ENCODE measurements around the gene TRANK1.

Gene TRANK1

DNA sequence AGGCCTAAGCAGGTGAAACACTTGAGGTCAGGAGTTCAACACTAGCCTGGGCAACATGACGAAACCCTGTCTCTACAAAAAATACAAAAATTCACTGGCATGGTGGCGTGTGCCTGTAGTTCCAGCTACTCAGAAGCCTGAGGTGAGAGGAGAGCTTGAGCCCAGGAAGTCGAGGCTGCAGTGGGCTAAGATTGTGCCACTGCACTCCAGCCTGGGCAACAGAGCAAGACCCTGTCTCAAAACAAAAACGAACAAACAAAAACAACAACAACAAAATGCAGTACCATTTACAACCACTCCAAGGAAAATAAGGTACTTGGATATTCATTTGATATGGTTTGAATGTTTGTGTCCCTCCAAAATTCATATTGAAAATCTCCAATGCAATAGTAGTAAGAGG, 15.6 kb upstream of the TRANK1 start:
- Histone ChIP-seq H3K27me3 (ENCODE audit: insufficient read depth, poor library complexity, severe bottlenecking) (no peaks in the 10 kb centered on the region), H3K27ac (replicated peaks) (no peak overlapping the region), H3K4me3 (replicated peaks; ENCODE audit: insufficient read depth, low read length) (no peak overlapping the region)
- no peak for DNase-seq (ENCODE audit: low read depth in 1 of 2, low spot score in 1 of 2)
- no peak for TF ChIP-seq CTCF (IDR thresholded peaks at IDR 0.05; ENCODE audit: insufficient read depth, low read length)
- TF ChIP-seq SPI1 (IDR thresholded peaks at IDR 0.05; ENCODE audit: borderline replicate concordance, low read depth) = no peak
- TF ChIP-seq POLR2AphosphoS5 (IDR thresholded peaks at IDR 0.05; ENCODE audit: low read depth) = no peak
- TF ChIP-seq, protein P1, sequence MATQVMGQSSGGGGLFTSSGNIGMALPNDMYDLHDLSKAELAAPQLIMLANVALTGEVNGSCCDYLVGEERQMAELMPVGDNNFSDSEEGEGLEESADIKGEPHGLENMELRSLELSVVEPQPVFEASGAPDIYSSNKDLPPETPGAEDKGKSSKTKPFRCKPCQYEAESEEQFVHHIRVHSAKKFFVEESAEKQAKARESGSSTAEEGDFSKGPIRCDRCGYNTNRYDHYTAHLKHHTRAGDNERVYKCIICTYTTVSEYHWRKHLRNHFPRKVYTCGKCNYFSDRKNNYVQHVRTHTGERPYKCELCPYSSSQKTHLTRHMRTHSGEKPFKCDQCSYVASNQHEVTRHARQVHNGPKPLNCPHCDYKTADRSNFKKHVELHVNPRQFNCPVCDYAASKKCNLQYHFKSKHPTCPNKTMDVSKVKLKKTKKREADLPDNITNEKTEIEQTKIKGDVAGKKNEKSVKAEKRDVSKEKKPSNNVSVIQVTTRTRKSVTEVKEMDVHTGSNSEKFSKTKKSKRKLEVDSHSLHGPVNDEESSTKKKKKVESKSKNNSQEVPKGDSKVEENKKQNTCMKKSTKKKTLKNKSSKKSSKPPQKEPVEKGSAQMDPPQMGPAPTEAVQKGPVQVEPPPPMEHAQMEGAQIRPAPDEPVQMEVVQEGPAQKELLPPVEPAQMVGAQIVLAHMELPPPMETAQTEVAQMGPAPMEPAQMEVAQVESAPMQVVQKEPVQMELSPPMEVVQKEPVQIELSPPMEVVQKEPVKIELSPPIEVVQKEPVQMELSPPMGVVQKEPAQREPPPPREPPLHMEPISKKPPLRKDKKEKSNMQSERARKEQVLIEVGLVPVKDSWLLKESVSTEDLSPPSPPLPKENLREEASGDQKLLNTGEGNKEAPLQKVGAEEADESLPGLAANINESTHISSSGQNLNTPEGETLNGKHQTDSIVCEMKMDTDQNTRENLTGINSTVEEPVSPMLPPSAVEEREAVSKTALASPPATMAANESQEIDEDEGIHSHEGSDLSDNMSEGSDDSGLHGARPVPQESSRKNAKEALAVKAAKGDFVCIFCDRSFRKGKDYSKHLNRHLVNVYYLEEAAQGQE (IDR thresholded peaks at IDR 0.05; ENCODE audit: insufficient replicate concordance, low read depth) = no peak

DNA sequence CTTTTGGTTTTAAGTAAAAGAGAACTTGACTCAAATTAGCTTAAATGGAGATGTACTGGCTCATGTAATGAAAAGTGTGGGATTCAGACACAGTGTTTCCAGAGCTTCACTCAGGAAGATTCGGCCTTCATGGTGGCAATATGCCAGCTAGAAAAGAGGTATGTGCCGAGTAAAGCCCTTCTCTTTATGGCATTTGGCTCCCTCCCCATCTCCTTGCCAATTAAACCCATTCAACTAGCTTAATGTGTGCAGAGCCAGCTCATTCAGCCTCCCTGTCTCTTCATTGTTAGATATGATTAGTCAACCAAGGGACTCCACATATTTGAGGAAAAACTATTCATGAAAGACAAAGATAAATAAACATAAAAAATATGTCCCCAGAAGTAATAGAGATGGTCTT, 15.0 kb upstream of the TRANK1 start:
- DNase-seq (ENCODE audit: low read depth in 1 of 2, low spot score in 1 of 2) = no peak
- TF ChIP-seq GABPA (IDR thresholded peaks at IDR 0.05; ENCODE audit: low read depth) = no peak
- TF ChIP-seq CTCF (IDR thresholded peaks at IDR 0.05; ENCODE audit: insufficient read depth, low read length) = no peak
- TF ChIP-seq SPI1 (IDR thresholded peaks at IDR 0.05; ENCODE audit: borderline replicate concordance, low read depth) = no peak
- TF ChIP-seq, protein P1 (IDR thresholded peaks at IDR 0.05; ENCODE audit: insufficient replicate concordance, low read depth) = no peak
- no peak for TF ChIP-seq POLR2AphosphoS5 (IDR thresholded peaks at IDR 0.05; ENCODE audit: low read depth)
- Histone ChIP-seq H3K4me3 (replicated peaks; ENCODE audit: insufficient read depth, low read length) (no peak overlapping the region), H3K27me3 (ENCODE audit: insufficient read depth, poor library complexity, severe bottlenecking) (no peaks in the 10 kb centered on the region), H3K27ac (replicated peaks) (no peak overlapping the region)

- DNase-seq (ENCODE audit: low read depth in 1 of 2, low spot score in 1 of 2) = no peak
- TF ChIP-seq GABPA (IDR thresholded peaks at IDR 0.05; ENCODE audit: low read depth) (no peak), CTCF (IDR thresholded peaks at IDR 0.05; ENCODE audit: insufficient read depth, low read length) (no peak), POLR2AphosphoS5 (IDR thresholded peaks at IDR 0.05; ENCODE audit: low read depth) (no peak), SPI1 (IDR thresholded peaks at IDR 0.05; ENCODE audit: borderline replicate concordance, low read depth) (no peak)
- TF ChIP-seq, protein P1 (IDR thresholded peaks at IDR 0.05; ENCODE audit: insufficient replicate concordance, low read depth) = no peak
- Histone ChIP-seq H3K4me3 (replicated peaks; ENCODE audit: insufficient read depth, low read length) (no peak overlapping the region), H3K27me3 (ENCODE audit: insufficient read depth, poor library complexity, severe bottlenecking) (no peaks in the 10 kb centered on the region), H3K27ac (replicated peaks) (no peak overlapping the region)
Observed at GRCh38 chr3:36957862-36958686, 13.2 kb upstream of the TRANK1 start.
